Cardiac fibroblast (primary cell): Measurements from ENCODE around the gene CEP112.

Experiments used
- DNase-seq, 2 donors: peaks; one replicate each; pipeline versions ENCODE4 v3.0.0 to v3.0.0-alpha.2; 2010; ENCODE audit warnings: low read depth in 2 of 2
- H3K4me3 ChIP-seq, 2 donors: replicated peaks in 1 of 2; 1 replicate in 1 of 2; 2 replicates in 1 of 2; pipeline ENCODE4 v1.5.1; 2011; ENCODE audit warnings: low read depth in 2 of 2, low read length in 2 of 2, mild to moderate bottlenecking in 2 of 2, moderate library complexity in 1 of 2
- TF ChIP-seq, protein P1 (sequence below): IDR thresholded peaks from one replicate; pipeline ENCODE4 v1.5.1; 2011; ENCODE audit warnings: low read depth, mild to moderate bottlenecking, low read length, inconsistent platforms

CEP112 gene

DNA sequence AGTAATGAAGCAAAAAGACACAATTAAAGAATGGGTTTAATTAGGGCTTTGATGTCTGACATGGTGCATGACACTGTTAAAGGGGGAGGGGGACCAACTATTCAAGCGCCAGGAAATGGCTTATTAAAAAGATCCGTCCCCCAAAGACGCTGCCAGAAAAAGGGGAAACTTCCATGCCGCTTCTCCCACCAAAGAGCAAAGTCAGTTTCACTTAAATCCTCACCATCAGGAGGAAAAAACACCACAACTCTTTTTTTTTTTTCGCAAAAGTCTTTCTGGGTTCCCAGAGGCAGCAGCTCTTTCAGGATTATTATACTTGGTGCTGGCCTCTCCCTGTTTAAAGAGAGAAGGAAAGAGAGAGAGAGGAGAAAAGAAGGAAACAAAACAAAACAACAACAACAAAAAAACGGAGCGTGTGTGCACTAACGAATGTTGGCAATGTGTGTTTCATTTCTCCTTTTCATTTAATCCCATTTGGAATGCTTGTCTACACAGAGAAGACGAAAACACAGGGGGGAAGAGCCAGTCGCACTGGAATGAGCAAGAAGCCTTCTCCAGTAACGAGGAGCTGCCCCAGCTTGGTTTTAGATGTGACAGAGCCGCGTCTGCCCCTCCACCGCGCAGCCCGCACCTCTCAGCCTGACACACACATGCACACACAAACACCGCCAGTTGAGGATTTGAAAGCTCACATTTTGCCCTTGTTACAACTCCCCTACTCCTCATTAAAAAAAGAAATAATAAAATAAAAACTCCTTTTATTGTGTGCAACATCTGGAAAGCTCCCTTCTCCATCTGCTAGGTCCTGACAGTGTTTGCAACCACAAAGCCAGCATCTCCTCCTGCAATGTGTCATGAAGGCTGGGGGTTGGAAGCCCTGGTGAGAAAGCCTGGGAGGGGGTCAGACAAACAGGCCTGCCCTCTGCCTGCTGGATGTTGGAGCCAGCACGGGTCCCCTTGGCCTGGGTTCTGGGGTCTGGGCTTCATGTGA lies 597.8 kb downstream of the CEP112 start:
- TF ChIP-seq, protein P1, sequence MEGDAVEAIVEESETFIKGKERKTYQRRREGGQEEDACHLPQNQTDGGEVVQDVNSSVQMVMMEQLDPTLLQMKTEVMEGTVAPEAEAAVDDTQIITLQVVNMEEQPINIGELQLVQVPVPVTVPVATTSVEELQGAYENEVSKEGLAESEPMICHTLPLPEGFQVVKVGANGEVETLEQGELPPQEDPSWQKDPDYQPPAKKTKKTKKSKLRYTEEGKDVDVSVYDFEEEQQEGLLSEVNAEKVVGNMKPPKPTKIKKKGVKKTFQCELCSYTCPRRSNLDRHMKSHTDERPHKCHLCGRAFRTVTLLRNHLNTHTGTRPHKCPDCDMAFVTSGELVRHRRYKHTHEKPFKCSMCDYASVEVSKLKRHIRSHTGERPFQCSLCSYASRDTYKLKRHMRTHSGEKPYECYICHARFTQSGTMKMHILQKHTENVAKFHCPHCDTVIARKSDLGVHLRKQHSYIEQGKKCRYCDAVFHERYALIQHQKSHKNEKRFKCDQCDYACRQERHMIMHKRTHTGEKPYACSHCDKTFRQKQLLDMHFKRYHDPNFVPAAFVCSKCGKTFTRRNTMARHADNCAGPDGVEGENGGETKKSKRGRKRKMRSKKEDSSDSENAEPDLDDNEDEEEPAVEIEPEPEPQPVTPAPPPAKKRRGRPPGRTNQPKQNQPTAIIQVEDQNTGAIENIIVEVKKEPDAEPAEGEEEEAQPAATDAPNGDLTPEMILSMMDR, result no peak
- peak; percentile 30 to 34 for DNase-seq
- peak overlapping the region in 1 of 2 donors; percentile 42 for H3K4me3 ChIP-seq

DNA sequence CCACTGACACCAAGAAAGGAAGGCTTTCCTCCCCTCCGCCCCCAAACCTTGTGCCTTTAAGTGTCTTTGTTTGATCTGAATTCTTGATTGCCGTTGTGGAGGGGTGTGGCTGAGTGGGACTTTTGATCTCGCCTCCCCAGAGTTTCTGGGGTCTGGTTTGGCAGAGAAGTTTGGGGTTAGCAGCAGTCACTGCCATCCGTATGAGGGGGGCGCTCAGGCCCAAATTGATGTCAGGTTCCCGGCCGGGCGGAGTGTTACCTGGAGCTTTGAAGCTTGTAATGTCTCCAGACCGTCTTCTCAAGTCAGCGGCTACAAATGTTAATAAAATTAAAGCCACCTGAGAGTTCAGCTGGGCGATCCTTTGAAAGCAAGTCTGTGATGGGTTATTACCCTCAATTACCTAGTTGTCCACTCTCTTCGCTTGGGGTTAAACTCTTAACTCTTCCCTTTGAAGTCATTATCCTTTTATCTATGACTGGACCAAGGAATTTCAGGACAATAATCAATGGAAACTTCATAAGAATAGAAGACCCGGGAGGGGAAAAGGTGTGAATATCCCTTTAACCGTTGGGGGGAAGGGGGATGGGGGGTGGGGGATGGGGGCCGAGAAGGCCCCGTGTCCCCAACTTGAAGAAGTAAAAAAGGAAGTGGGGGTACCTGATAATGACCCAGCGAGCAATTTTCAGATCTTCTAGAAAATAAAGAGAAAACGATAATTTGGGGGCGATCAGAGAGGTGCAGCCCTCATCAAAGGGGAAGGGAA lies 598.7 kb downstream of the CEP112 start:
- TF ChIP-seq, protein P1, result no peak
- no peak for DNase-seq
- H3K4me3 ChIP-seq, result peak overlapping the region in 1 of 2 donors; percentile 42

DNA sequence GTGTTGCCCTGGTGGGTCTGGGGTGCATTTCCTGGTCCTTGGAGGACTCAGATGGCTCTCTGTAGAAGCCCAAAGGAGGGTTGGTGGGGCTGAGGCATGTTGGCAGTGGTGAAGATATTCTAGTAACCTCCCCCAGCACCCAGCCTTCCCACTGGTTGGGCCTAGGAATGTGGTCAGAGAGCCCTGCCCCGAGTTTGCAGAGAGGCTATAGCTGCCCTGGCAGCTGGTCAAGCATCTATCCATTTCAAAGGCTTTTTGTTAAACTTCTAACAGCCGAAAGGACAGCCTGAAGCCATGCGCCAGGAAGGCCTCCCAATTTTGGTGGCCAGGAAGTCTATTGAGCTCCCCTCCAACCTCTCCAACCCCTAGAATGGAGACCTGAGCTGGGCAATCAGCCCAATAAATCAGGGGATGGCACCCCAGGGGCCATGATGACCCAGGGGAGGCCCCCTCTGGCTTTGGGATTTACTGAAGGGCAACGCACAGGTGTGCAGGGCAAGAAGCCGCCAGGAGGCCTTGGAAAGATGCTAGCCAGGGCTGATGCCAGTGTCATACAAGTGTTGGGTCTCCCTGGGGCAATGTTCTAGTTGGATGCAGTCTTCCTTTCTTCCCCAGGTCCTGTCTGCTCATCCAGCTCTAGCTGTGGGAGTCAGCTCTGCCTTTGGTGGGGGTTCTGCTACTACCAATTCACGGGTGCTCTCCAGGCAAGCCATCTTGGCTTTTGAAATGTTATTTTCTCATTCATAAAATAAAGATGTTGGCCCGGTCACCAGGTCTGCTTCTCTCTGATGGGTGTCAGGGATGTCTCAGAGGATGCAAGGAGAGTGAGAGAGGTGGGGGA lies 599.6 kb downstream of the CEP112 start:
- no peak overlapping the region for H3K4me3 ChIP-seq
- no peak for DNase-seq
- TF ChIP-seq, protein P1, result no peak

DNA sequence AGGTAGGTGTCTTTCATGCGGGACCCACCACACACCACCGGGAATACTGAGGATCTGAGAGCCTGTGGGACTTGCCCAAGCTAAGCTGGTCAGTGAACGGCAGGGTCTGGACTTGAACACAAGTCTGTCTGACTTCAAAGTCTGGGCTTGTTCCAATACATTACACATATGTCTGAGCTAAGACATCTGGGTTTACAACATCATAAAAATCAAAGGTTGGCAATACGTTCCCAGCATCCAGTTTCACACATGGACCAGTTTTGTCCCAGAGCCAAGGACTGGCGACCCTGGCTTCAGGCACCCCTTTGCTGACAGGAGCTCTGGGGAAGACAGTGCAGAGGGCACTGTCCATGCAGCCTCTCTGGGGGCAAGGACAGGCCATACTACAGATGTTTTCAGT lies 602.6 kb downstream of the CEP112 start:
- no peak overlapping the region for H3K4me3 ChIP-seq
- TF ChIP-seq, protein P1, result no peak
- DNase-seq, result peak in 1 of 2 donors; percentile 22

DNA sequence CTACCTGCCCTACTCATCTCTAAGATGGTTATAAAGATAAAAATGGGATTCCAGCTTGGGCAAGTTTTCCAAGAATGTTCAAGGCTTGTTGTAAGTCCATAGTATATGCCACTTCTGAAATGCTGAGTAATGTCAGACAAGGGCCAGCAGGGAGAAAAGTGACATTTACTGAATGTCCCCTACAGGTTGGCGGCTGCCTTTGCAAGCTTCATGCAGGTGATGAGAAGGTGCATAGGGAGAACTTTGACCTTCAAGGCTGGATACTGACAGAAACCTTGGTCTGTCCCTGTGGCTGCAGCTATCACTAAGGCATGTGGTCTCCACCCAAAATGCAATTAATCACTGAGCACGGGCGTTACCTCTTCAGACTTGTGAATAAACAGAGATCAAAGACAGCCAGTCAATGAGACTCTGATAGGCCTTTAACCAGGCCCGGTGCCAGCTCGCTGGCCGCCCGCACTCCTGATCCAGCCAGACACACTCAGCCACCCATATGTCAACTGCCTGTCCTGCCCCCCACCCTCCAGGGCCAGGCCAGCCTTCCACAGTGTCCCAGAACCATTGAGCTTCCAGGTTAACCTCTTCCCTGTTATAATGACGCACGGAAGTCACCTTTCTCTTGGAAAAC lies 603.6 kb downstream of the CEP112 start:
- H3K4me3 ChIP-seq, result no peak overlapping the region
- DNase-seq, result peak in 1 of 2 donors; percentile 5
- TF ChIP-seq, protein P1, result no peak
